Lower leg skin (tissue), 4 donors: ENCODE data around the gene GNB2. TPM values are rescaled to one million over a fixed set of nuclear protein-coding genes. Genes with fewer than 3 reads are reported as not detected.
"Not testable (repeated sequence)": the region's sequence is repeated elsewhere in the genome, so short reads cannot be mapped to it uniquely, and the experiment has no call there.

Experiments
- DNase-seq, 2 donors: peaks; one replicate each; pipeline ENCODE4 v3.0.0-alpha.2; 2019; ENCODE audit warnings: low spot score in 2 of 2
- H3K4me3 ChIP-seq: fragments of 200-600 bp; sonication (generic); 2 replicates; pipeline ENCODE4 v1.5.1; 2017; ENCODE audit warnings: mild to moderate bottlenecking, low read depth; ENCODE audit not compliant: poor library complexity, severe bottlenecking
- CTCF ChIP-seq, 3 donors: fragments of 450-650 bp; IDR thresholded peaks; one replicate each; pipeline ENCODE4 v1.5.1; 2016; ENCODE audit warnings: antibody characterized with exemption in 3 of 3, mild to moderate bottlenecking in 3 of 3, moderate library complexity in 2 of 3
- POLR2A ChIP-seq, 2 donors: fragments of 450-650 bp; IDR thresholded peaks; one replicate each; pipeline ENCODE4 v1.6.1; 2016 to 2017; ENCODE audit warnings: antibody characterized with exemption in 2 of 2, mild to moderate bottlenecking in 1 of 2, moderate library complexity in 1 of 2
- WGBS, 2 donors: methylation state at CpG; one replicate each; pipeline ENCODE4 v1.1.5; 2018; 5-methylcytosine and 5-hydroxymethylcytosine counted together
- intact Hi-C: fragments of 100-400 bp; cut with DNase I; formaldehyde crosslinking; loops from one replicate; pipeline ENCODE4 v1.15.0; 2023; ENCODE audit warnings: low total_unique reads
- total RNA-seq, 4 donors: library from RNA; depleted of rRNA; stranded (reverse); fragments of >200 nt; gene quantifications; one replicate each; pipeline ENCODE4 v1.1.0, GENCODE V29; 2016

The GNB2 gene
- total RNA-seq, 4 donors from 2014 or later, result 309 to 439 (median 353) TPM

- WGBS, 2 donors, result 14 to 15% methylated on average over 21 to 56 of the region's 63 CpGs
- H3K4me3 ChIP-seq, result no peak within 1 kb of the TSS
- DNase-seq, result no peak
- intact Hi-C loops, result no loop called here
- no peak for TF ChIP-seq CTCF (IDR thresholded peaks at IDR 0.05)
Measured at GRCh38 chr7:100655908-100656674, 17.4 kb upstream of the GNB2 start, which contains the start of gene ACTL6B. Gene ACTL6B (minus strand): TSS chr7:100656448. CDS start chr7:100656354, 94 bp downstream.

GRCh38 chr7:100662194-100662776 lies 11.3 kb upstream of the GNB2 start:
- H3K4me3 ChIP-seq, intact Hi-C loops, DNase-seq: not testable (repeated sequence)
- WGBS, 2 donors, result 68 to 69% methylated on average over 12 of the region's 12 CpGs

GRCh38 chr7:100665168-100665726 lies 8.3 kb upstream of the GNB2 start:
- TF ChIP-seq POLR2A (IDR thresholded peaks at IDR 0.05), result no peak
- TF ChIP-seq CTCF (IDR thresholded peaks at IDR 0.05), result no peak
- WGBS, 2 donors, result 92 to 94% methylated on average over 5 of the region's 5 CpGs
- no peak for DNase-seq
- H3K4me3 ChIP-seq, result no peak overlapping the region
- intact Hi-C loops, result no loop called here

- no peak for DNase-seq
- 82 to 83% methylated on average over 16 of the region's 16 CpGs for WGBS, 2 donors
Measured at GRCh38 chr7:100667331-100668068, 6.0 kb upstream of the GNB2 start.

GRCh38 chr7:100668069-100668449 lies 5.5 kb upstream of the GNB2 start:
- no peak overlapping the region for H3K4me3 ChIP-seq
- intact Hi-C loops, result no loop called here
- TF ChIP-seq POLR2A (IDR thresholded peaks at IDR 0.05), result no peak
- TF ChIP-seq CTCF (IDR thresholded peaks at IDR 0.05), result no peak
- 75 to 83% methylated on average over 2 of the region's 2 CpGs for WGBS, 2 donors
- DNase-seq, result no peak

More at GRCh38 chr7:100667331-100668068, 6.0 kb upstream of the GNB2 start:
- TF ChIP-seq CTCF (IDR thresholded peaks at IDR 0.05) (no peak), POLR2A (IDR thresholded peaks at IDR 0.05) (no peak)
- intact Hi-C loops, result no loop called here
- H3K4me3 ChIP-seq, result no peak overlapping the region

GRCh38 chr7:100669106-100669505 lies 4.4 kb upstream of the GNB2 start:
- WGBS, 2 donors, result 95 to 96% methylated on average over 12 of the region's 12 CpGs
- H3K4me3 ChIP-seq, DNase-seq, intact Hi-C loops: not testable (repeated sequence)
